UCSD-AML1 (cell line): ENCODE results near the gene GP1BB.
"Not testable (repeated sequence)": the region's sequence is repeated elsewhere in the genome, so short reads cannot be mapped to it uniquely, and the experiment has no call there.

Experiments
- DNase-seq: peaks from one replicate; lab custom pipeline; 2025; ENCODE audit not compliant: unreplicated experiment; lab: John Stamatoyannopoulos, UW

GP1BB gene

DNA sequence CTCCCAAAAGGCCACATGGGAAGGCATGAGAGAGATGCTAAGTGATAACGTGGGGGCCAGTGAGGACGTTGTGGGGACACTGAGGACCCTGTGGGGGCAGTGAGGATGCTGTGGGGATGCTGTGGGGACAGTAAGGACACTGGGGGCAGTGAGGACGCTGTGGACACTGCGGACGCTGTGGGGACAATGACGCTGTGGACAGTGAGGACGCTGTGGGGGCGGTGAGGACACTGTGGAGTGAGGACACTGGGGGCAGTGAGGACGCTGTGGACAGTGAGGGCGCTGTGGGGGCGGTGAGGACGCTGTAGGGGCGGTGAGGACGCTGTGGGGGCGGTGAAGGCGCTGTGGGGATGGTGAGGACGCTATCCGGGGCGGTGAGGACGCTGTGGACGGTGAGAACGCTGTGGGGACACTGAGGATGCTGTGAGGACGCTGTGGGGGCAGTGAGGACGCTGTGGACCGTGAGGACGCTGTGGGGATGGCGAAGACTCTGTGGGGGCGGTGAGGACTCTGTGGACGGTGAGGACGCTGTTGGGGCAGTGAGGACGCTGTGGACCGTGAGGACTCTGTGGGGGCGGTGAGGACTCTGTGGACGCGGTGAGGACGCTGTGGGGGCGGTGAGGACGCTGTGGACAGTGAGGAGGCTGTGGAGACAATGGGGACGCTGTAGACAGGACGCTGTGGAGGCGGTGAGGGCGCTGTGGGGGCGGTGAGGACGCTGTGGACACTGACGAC lies 1.8 kb downstream of the GP1BB start:
- no peak for DNase-seq

DNA sequence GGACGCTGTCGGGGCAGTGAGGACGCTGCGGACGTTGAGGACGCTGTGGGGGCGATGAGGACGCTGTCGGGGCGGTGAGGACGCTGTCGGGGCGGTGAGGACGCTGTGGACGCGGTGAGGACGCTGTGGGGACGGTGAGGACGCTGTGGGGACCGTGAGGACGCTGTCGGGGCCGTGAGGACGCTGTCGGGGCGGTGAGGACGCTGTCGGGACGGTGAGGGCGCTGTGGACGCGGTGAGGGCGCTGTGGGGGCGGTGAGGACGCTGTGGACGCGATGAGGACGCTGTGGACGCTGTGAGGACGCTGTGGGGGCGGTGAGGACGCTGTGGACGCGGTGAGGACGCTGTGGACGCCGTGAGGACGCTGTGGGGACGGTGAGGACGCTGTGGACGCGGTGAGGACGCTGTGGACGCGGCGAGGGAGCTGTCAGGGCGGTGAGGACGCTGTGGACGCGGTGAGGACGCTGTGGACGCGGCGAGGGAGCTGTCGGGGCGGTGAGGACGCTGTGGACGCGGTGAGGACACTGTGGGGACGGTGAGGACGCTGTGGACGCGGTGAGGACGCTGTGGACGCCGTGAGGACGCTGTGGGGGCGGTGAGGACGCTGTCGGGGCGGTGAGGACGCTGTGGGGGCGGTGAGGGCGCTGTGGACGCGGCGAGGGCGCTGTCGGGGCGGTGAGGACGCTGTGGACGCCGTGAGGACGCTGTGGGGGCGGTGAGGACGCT lies 2.9 kb downstream of the GP1BB start:
- DNase-seq = not testable (repeated sequence)

DNA sequence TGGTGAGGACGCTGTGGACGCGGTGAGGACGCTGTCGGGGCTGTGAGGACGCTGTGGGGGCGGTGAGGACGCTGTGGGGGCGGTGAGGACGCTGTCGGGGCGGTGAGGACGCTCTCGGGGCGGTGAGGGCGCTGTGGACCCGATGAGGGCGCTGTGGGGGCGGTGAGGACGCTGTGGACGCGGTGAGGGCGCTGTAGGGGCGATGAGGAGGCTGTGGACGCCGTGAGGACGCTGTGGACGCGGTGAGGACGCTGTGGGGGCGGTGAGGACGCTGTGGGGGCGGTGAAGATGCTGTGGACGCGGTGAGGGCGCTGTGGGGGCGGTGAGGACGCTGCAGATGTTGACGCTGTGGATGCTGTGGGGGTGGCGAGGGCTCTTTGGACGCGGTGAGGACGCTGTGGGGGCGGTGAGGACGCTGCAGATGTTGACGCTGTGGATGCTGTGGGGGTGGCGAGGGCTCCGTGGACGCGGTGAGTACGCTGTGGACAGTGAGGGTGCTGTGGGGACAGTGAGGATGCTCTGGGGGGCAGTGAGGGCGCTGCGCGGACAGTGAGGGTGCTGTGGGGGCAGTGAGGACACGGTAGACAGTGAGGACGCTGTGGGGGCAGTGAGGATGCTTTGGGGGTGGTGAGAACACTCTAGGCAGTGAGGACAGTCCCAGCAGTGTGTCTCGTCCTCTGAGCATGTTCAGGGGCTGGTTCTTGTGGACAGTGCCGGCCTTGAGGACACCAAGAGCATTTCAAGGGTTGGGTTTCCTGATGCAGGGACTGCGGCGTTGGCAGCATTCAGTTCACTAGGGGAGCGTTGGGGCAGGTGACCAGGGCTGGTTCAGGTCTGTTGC lies 4.2 kb downstream of the GP1BB start:
- no peak for DNase-seq

DNA sequence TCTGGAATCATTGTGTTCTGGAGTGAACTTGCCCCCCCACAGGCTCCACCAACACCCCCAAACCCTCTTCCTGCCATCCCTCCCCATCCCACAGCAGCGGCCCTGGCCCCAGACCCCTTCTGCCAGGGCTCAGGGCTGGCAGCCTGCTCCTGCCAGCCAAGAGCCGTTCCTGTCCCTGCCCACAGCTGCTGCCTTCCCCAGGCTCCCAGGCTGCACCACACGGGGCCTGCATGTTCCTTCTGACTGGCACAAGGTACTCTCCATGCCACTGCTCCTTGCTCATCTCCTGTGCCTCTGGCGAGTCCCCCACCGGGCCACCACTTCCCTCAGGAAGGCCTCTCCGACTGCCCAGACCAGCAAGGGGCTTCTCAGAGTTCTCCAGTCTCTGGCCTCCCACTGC lies 4.9 kb downstream of the GP1BB start:
- no peak for DNase-seq

DNA sequence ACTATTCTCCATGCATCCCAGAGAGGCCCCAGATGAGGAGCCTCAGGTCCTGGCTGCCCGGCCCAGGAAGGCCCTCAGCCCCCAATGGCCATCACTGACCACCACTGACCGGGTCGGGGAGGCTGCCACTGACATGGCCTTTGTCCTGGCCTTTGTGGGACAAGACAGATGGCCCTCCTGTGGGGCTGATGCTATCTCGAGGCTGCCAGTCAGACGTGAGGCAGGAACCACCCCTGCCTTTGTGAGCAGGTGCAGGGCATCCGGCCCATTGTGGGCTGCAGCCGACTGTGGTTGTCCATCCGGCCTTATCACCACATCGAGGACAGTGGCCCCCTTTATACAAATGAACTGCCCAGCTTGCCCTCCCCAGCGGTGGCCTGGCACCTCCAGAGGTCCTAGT lies 5.5 kb downstream of the GP1BB start:
- no peak for DNase-seq

DNA sequence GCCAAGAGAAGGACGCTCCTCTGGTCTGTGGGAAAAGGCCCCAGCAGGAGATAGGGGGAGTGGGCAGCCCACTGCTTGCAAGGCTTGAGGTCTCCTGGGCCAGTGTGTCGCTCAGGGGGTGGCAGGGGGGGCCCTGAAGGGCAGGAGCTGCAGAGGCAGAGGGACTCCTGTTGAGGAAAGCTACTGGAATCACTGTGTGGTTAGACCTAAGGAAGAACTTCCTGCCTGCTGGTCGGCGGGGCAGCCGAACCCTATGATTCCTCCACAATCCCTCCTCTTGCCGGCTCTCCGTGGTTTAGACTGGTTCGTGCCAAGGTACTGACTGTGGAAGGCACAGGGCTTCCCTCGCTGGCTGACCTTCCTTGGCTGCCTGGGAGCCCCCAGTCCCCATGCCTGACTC lies 6.2 kb downstream of the GP1BB start:
- DNase-seq = no peak

DNA sequence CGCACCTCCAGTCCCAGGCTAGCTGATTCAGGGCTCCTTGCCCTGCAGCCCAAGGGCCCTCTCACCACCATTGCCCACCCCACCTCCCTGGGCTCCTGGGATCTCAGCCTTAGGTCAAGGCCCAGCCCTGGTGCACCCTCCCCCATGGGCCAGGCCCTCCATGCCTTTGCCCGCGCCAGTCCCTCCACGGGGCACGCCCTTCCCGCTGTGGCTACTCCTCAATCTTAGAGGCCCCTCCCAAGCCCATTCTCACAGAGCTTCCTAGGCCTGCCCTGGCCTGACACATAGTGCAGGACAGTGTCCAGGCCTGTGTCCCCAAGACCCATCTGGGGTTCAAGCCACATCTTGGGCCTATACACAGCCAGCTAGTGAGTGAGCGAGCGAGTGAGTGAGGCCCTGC lies 6.9 kb downstream of the GP1BB start:
- DNase-seq = no peak

DNA sequence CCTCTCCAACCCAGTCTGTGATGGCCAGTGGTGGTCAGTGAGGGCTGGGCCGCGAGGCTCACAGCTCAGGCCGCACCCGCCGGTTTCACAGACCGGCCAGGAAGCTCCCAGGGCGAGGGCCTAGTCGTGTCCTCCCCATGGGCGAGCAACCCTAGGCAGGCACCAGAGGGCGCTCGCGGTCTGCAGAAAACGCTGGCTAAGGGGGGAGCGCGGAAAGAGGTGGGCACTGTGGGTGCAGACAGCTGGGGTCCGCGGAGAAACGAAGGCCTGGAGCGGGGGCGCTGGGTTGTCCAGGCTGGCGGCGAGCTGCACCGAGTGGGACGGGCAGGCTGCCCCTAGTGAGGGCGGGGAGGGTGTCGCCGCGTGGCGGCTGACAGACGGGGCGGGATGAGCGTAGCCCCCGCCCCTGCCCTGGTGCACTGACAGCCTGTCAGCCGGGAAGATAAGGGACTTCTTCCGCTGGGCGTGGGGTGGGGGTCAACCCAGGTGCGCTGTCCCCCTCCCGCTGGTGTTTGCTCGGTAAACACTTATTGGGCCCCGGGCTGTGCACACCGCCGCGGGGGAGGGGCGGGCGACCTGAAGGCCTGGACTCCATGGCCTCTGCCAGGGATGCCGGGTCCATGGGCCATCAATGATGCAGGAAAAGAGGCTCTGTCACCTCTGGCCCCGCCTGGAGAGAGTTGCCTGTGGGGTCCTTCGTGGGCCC lies 7.5 kb downstream of the GP1BB start:
- DNase-seq = peak; percentile 71

DNA sequence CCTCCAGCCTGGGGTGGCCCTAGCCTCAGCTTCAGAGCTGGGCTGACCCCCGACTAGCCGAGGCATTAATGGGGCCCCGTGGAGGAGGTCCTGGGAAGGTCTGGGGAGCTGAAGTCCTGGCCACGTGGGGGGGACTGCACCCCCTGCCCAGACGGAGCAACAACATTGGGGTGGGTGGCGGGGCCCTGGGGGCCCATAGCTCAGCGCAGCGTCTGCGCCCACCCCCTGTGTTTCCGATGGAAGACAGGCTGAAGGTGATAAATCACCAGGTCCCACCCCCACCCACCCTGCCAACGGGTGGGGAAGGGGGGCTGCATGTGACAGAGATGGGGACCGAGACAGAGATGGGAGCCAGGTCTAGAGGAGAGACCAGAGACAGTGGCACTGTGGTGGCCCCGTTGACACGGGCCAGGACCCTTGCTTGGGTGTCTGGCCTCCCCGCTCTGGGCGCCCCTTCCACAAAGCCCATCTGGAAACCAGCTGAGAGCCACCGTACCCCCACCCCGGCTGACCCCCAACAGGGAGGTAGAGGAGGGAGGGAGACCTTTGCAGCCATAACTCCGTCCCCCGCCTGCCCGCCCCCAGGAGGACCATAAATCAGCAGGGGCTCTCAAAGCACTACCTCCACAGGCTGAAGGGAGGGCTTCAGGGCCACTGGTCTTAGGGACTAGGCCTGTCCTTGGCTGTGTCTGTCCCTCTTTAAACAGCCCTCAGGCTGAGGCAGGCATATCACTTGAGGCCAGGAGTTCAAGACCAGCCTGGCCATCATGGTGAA lies 8.2 kb downstream of the GP1BB start:
- no peak for DNase-seq

DNA sequence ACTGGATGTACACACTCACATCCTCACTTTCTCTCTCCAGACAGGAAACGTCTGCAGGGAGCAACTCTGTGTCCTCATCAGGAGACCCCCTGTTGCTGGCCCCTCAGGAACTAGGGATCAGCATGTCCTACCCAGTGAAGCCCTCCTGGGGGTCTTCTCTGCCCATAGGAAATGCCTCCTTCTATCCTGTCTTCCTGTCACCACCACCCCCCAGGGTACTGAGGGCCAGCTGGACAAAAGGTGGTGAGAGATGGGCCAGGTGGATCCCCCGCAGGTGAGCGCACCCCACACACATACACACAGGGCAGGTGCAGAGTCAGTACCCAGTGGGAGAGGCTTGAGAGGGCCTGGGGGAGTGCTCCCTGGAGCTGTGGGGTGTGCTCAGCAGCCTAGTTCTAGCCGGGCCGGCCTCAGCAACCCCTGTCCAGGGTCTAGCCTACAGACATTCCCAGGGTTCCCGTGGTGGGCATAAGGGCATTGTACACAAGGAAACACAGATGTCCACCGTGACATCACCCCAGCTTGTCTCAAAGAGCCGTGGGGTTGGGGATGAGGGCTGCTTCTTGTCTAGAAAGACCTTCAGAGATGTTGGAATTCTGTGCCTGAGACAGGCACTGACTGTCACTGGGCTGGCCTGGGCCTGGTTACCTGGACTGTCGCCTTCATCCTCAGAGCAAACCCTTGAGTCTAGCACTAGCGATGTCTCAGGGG lies 9.2 kb downstream of the GP1BB start:
- no peak for DNase-seq

DNA sequence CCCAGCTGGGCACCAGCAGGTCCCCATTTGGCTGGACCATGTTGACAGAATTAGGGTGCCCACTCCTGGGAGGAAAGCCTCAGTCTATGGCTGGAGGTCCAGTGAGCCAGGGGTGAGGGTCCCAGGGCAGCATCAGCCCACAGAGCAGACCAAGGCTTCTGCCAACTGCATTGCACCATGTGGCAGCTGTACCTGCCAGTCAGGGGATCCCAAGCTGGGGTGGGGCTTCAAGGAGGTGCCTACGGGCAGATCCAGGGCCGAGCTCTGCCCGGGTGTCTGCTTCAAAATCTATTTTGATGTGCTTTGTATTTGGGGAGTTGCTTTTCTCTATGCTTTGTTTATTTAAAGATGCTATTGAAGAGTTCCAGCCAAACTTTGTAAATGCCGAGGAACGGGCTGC lies 10.4 kb downstream of the GP1BB start:
- DNase-seq = no peak

DNA sequence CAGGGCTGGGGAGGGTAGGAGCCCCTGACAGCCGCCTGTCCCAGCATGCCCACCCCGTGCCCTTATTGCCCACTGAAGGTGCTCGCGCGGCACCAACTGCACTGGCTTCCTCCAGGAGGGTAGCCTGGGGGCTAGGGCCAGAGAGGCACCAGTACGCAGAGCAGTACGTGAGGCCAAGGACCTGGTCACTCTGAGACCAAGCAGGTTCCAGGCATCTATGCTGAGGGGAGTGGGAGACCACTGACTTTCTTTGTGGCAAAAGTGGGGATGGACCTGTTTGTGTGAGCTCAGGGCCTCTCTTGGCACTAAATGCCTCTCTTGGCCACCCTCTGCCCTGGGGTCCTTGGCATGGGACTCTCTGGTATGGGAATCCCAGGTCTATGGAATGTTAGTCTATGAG lies 10.8 kb downstream of the GP1BB start:
- no peak for DNase-seq

DNA sequence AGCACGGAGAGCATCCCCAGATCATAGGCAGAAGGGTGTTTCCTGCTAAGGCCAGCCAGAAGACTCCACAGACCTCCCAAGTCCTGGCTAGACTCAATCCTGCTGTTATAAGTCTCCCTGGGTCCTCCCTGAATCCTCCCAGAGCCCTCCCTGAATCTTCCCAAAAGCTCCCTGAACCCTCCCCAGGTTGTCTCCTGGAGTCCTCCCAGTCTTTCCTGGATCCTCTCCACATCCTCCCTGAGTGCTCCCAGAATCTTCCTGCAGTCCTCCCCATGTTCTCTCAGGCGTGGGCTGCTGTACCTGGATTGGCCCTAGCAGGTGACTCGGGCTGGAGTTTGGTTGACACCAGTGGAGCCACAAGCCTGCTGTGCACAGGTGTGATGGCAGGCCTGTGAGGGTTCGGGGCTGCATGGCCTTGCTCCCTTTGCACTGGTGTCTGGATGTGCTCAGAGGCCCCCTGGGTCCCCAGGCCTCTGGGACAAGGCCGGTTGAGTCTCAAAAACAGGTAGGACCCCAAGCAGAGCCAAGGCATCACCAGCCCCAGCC lies 11.6 kb downstream of the GP1BB start:
- no peak for DNase-seq

DNA sequence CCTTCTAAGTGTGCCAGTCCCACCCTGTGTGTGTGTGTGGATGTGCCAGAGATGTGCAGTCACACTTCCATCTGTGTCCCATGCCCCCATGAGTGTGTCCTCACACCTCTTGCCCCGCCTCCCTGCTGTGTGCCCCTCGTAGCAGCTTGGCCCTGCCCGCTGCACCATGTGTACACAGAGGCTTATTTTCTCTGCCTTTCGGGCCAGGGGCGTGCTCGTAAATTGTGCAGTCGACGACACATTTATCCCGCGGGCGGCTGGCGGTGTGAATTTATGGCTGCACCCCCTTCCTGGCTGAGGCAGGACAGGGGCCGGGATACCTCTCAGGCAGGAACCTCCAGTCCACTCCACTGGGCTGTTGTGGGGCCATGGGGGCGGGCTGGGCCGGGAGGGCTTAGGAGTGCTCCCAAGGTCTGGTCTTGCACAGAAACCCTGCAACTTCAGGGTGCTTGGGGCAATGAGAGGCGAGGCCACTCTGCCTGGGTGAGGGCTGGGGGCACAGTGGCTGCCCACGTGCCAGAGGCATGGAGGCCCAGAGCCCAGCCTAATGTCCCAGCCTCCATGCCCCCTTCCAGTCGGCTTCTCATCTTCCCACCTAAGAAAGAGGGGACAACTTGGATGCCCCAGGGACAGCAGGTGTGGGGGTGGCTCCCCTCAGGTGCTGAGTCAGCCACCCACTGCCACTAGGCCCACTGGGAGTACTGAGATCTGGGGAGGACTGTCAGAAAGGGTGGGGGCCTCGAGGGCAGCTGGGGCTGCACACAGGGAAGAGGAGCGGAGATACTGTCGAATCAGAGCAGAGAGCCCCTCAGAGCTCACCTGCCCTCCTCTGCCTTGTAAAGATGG lies 12.5 kb downstream of the GP1BB start:
- DNase-seq = no peak

DNA sequence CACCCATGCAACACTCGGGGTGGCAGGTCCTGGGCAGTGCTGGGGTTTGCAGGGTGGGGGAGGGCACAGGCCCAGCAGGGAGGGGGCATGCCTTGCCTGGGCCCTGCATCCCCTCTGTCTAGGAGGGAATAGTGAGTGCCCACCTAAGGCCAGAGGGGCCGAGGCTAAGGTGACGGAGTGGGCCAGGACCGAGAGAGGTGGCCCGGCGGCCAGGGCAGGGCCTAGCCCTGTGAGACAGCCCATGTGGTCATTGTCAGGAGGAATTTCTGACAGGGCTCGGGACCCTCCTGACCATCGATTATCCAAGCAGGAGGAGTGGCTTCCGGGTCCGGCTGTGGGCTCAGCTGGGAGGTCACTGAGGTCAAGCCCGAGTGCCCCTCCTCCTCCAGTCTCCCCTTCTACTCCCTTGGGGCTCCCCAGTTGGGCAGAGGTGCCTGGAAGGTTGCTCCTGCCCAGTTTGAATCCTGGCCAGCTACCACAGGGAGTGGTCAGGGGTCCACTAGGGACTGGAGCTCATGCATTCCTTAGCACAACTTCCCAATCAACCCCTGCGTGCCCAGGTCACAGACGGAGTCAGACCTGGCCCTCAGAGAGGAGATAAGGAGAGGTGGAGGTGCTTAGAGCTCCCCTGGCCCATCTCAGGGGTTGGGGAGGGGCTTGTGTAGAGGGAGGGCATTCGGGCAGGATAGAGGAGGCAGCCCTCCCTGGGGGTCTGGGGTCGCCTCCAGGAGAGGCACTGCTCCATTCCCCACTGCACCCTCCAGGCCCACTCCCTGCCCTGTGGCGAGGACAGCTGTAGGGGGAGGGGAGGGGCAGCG lies 14.7 kb downstream of the GP1BB start:
- no peak for DNase-seq

DNA sequence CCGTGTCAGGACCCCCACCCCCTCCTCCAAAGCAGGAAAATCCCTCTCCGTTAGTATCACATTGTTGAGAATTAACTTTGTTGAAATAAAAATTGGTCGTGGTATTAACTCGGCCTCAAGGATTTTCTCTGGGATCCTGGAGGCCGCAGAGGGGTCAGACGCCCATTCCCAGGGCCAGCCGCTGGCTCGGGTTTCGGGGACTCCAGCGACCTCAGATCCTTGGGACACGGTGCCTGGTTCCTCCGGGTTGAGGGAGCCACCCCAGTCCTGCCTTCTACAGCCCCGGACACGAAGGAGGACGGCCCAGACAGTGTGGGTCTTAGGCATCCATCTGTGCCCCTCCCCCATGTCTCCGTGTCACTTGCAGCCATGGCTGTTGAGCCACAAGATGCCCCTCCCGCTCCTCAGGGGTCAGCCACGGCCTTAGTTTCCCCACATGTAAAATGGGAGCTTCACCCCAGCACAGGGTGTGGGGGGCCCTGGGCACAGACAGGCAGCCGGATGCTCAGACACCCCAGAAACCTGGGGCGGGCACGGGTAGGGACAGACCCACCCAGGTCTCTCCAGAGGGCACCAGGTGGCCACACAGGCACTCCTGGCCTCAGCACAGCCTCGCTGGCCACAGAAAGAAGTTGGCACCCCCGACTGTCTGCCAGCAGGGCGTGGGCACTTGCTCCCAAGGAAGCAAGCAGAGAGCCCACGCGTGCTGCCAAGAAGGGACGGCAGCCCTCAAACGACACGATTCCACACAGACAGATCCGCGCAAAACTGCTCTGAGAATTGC lies 15.5 kb downstream of the GP1BB start:
- DNase-seq = no peak

DNA sequence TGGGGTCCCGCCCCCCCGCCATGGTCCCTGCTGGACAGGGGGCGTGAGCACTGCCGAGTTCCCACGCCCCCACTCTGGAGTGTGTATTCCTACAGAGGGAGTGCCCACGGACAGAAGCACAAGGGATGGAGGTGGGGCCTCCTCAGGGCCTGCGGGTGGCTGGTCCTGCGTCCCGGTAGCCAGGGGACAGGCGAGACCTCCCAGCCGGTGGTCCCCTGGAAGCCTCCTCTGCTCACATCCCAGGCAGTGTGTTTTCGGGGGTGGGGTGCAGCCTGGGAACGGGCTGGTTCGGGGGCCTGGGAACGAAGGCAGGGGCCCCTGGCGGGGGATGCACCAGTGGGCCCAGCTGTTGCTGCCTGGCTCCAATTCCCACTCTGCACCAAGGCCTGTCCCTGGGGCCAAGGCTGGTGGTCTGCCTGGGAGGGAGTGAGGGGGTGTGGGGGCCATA lies 16.1 kb downstream of the GP1BB start:
- DNase-seq = no peak
